ENCODE measurements around the gene OPN4. TPM values are rescaled to one million over a fixed set of nuclear protein-coding genes. Genes with fewer than 3 reads are reported as not detected.

Gene OPN4
- total and polyA plus RNA-seq, 2 of the 8 experiments (the other 6 are each of a cell fraction or from before 2014, with no cell fraction given), result not detected

GRCh38 chr10:86706977-86707376, 52.6 kb downstream of the OPN4 start:
- Histone ChIP-seq H3K4me1 (replicated peaks in 1 of 4; ENCODE audit: control insufficient read depth in 3 of 4, insufficient read depth in 4 of 4, low read length in 3 of 4) (peaks cover 0 to 16% (median 9%) of the 10 kb centered on the region in 4 experiments; a peak in 6 of 7 replicates), H4K91ac (replicated peaks; ENCODE audit: insufficient read length, low read length) (no peak overlapping the region), H3K36me3 (ENCODE audit: control insufficient read depth in 2 of 4, insufficient read depth in 4 of 4, low read length in 3 of 4) (no peaks in the 10 kb centered on the region), H4K5ac (ENCODE audit: insufficient read length, low read depth, low read length) (no peak overlapping the region), H2AFZ (ENCODE audit: low read length) (no peak overlapping the region), H2BK15ac (ENCODE audit: low read length) (no peak overlapping the region), H3K4ac (replicated peaks; ENCODE audit: insufficient read length, low read depth, low read length) (no peak overlapping the region), H3K23ac (ENCODE audit: insufficient read length) (no peak overlapping the region), H3K14ac (ENCODE audit: insufficient read length) (no peak overlapping the region), H2BK12ac (ENCODE audit: low read depth, low read length) (no peak overlapping the region), H3K4me3 (ENCODE audit: extremely low read depth in 1 of 4, insufficient read depth in 2 of 4, low read depth in 3 of 4, low read length in 4 of 4) (no peak overlapping the region), H3K4me2 (ENCODE audit: insufficient read depth in 1 of 2, low read depth in 2 of 2, low read length in 2 of 2) (no peak overlapping the region), H2BK20ac (ENCODE audit: low read length) (no peak overlapping the region), H4K8ac (ENCODE audit: extremely low read depth, insufficient read depth, low read length) (no peak overlapping the region; the same call in 1 of the 2 replicates), H2BK5ac (ENCODE audit: low read depth, low read length) (no peak overlapping the region), H3K27ac (ENCODE audit: low read depth, low read length) (no peak overlapping the region), H3K56ac (replicated peaks; ENCODE audit: insufficient read length, low read depth, low read length) (no peak overlapping the region), H3K23me2 (ENCODE audit: low read depth, low read length) (peaks cover 3% of the 10 kb centered on the region; the same call in 1 of the 2 replicates), H3K79me2 (ENCODE audit: control insufficient read depth in 1 of 2, insufficient read depth in 2 of 2, low read length in 2 of 2) (no peaks in the 10 kb centered on the region), H3K18ac (ENCODE audit: extremely low read depth, low read length) (no peak overlapping the region), H3K9ac (replicated peaks in 1 of 4; ENCODE audit: extremely low read depth in 1 of 4, low read depth in 3 of 4, low read length in 3 of 4) (no peak overlapping the region), H4K20me1 (replicated peaks in 1 of 2; ENCODE audit: control insufficient read depth in 1 of 2, insufficient read depth in 2 of 2, low read length in 2 of 2) (no peaks in the 10 kb centered on the region), H2BK120ac (replicated peaks; ENCODE audit: low read depth, low read length) (no peak overlapping the region), H3K79me1 (ENCODE audit: low read depth, low read length) (no peaks in the 10 kb centered on the region), H3K27me3 (replicated peaks in 1 of 4; ENCODE audit: control insufficient read depth in 3 of 4, extremely low read depth in 1 of 4, insufficient read depth in 3 of 4, low read length in 3 of 4) (no peaks in the 10 kb centered on the region), H3K9me3 (ENCODE audit: insufficient read depth in 2 of 2, low read depth in 1 of 2, low read length in 1 of 2) (no peaks in the 10 kb centered on the region), H2AK5ac (ENCODE audit: low read depth, low read length) (no peak overlapping the region)
- DNase-seq (ENCODE audit: low read depth in 1 of 2, low spot score in 2 of 2), result no peak
- FAIRE-seq, result no peak
- CTCF ChIA-PET (ENCODE audit: partially characterized antibody), result interaction anchor here (1.1 to 9.3 kb wide), 4 partner anchors 13 to 237 kb away, joined by 3 to 59 read pairs (median 28); no protein-coding TSS in a partner anchor
- POLR2A ChIA-PET (ENCODE audit: partially characterized antibody), result interaction anchor here (0.5 kb wide), 1 partner anchor 85 kb away, joined by 4 read pairs; no protein-coding TSS in a partner anchor
- 100% methylated on average over 1 of the region's 1 CpG; no CpG with 5 or more reads in 1 of the 2 experiments for WGBS, 2 experiments (ENCODE audit: extremely low coverage in 1 of 2, insufficient coverage in 1 of 2, insufficient read length in 1 of 2, insufficient replicate concordance in 2 of 2, low coverage in 1 of 2, low lambda C conversion rate in 2 of 2, missing lambda C conversion rate in 1 of 2)
- TF ChIP-seq, protein P1, sequence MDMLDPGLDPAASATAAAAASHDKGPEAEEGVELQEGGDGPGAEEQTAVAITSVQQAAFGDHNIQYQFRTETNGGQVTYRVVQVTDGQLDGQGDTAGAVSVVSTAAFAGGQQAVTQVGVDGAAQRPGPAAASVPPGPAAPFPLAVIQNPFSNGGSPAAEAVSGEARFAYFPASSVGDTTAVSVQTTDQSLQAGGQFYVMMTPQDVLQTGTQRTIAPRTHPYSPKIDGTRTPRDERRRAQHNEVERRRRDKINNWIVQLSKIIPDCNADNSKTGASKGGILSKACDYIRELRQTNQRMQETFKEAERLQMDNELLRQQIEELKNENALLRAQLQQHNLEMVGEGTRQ (IDR thresholded peaks at IDR 0.05; ENCODE audit: low read length), result no peak
- no peak for TF ChIP-seq BACH1 (IDR thresholded peaks at IDR 0.05; ENCODE audit: low read length)
- no peak for TF ChIP-seq JUN (IDR thresholded peaks at IDR 0.05; ENCODE audit: low read depth, low read length)
- TF ChIP-seq SUZ12 (IDR thresholded peaks at IDR 0.05; ENCODE audit: low read length), result no peak
- no peak for TF ChIP-seq CEBPB (IDR thresholded peaks at IDR 0.05; ENCODE audit: low read depth, low read length)
- TF ChIP-seq EGR1 (IDR thresholded peaks at IDR 0.05; ENCODE audit: borderline replicate concordance, low read depth, low read length), result no peak
- TF ChIP-seq NRF1 (IDR thresholded peaks at IDR 0.05; ENCODE audit: low read depth, low read length), result no peak
- TF ChIP-seq, protein P2, sequence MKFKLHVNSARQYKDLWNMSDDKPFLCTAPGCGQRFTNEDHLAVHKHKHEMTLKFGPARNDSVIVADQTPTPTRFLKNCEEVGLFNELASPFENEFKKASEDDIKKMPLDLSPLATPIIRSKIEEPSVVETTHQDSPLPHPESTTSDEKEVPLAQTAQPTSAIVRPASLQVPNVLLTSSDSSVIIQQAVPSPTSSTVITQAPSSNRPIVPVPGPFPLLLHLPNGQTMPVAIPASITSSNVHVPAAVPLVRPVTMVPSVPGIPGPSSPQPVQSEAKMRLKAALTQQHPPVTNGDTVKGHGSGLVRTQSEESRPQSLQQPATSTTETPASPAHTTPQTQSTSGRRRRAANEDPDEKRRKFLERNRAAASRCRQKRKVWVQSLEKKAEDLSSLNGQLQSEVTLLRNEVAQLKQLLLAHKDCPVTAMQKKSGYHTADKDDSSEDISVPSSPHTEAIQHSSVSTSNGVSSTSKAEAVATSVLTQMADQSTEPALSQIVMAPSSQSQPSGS (IDR thresholded peaks at IDR 0.05; ENCODE audit: low read length), result no peak
- no peak for TF ChIP-seq EZH2 (IDR thresholded peaks at IDR 0.05; ENCODE audit: low read depth, low read length, severe bottlenecking)
- TF ChIP-seq EP300 (IDR thresholded peaks at IDR 0.05; ENCODE audit: borderline replicate concordance in 1 of 2, low read depth in 2 of 2, low read length in 2 of 2), result no peak
- TF ChIP-seq POLR2A (IDR thresholded peaks at IDR 0.05; ENCODE audit: control extremely low read depth in 1 of 2, low read depth in 2 of 2, low read length in 2 of 2), result no peak
- TF ChIP-seq CHD2 (IDR thresholded peaks at IDR 0.05; ENCODE audit: low read length), result no peak

Measured in H1 (cell line).